ENCODE data around the gene GSPT1.
"Not testable (repeated sequence)": the region's sequence is repeated elsewhere in the genome, so short reads cannot be mapped to it uniquely, and the experiment has no call there.

Gene GSPT1

GRCh38 chr16:11851294-11852091 is 64.3 kb downstream of the GSPT1 start, which contains the start of gene RSL1D1:
RSL1D1 (minus strand) TSS chr16:11851542; CDS start chr16:11851512, 30 bp downstream.
- DNase-seq: peak; percentile 56

- no peak for DNase-seq
Observed at GRCh38 chr16:11848842-11849241, 66.9 kb downstream of the GSPT1 start.

GRCh38 chr16:11844499-11844898 is 71.3 kb downstream of the GSPT1 start:
- DNase-seq: no peak

- no peak for DNase-seq
Observed at GRCh38 chr16:11843861-11844260, 71.9 kb downstream of the GSPT1 start.

GRCh38 chr16:11843206-11843605 is 72.5 kb downstream of the GSPT1 start:
- no peak for DNase-seq

- no peak for DNase-seq
Observed at GRCh38 chr16:11841026-11841425, 74.7 kb downstream of the GSPT1 start.

- DNase-seq: no peak
Observed at GRCh38 chr16:11836650-11837244, 79.0 kb downstream of the GSPT1 start.

GRCh38 chr16:11835891-11836649 is 79.7 kb downstream of the GSPT1 start:
- no peak for DNase-seq

- no peak for DNase-seq
Observed at GRCh38 chr16:11835309-11835708, 80.4 kb downstream of the GSPT1 start.

- DNase-seq: no peak
Observed at GRCh38 chr16:11833951-11834695, 81.6 kb downstream of the GSPT1 start.

- no peak for DNase-seq
Observed at GRCh38 chr16:11828696-11829095, 87.1 kb downstream of the GSPT1 start.

GRCh38 chr16:11825520-11826165 is 90.1 kb downstream of the GSPT1 start:
- DNase-seq: not testable (repeated sequence)

- no peak for DNase-seq
Observed at GRCh38 chr16:11824362-11824761, 91.4 kb downstream of the GSPT1 start.

- DNase-seq: not testable (repeated sequence)
Observed at GRCh38 chr16:11823645-11824044, 92.1 kb downstream of the GSPT1 start.

GRCh38 chr16:11819798-11820197 is 96.0 kb downstream of the GSPT1 start:
- no peak for DNase-seq

GRCh38 chr16:11818970-11819369 is 96.8 kb downstream of the GSPT1 start:
- DNase-seq: not testable (repeated sequence)
